Stimulated activated effector memory CD8-positive, alpha-beta T cell treated with anti-CD3 and anti-CD28 coated beads, Interleukin-12 subunit alpha, Interleukin-12 subunit beta, amount 100 ng/mL, for 72 hours (primary cell): ENCODE data around the gene SDSL.

Experiments used
- ATAC-seq: fragments of 150-1000 bp; cut with Tn5 transposase; 2 replicates; pipeline ENCODE4 v1.10.0; 2021
- DNase-seq, 2 donors: peaks; one replicate each; pipeline ENCODE4 v3.0.0; 2021 to 2022; ENCODE audit warnings: low spot score in 2 of 2
- H3K27ac Mint-ChIP-seq: one replicate; pipeline ENCODE4 v1.8.0; 2022; ENCODE audit warnings: mild to moderate bottlenecking, mixed read lengths
- H3K36me3 Mint-ChIP-seq: one replicate; pipeline ENCODE4 v1.8.0; 2022; ENCODE audit warnings: mild to moderate bottlenecking, mixed read lengths
- H3K4me1 Mint-ChIP-seq: one replicate; pipeline ENCODE4 v1.8.0; 2022; ENCODE audit warnings: mixed read lengths
- H3K4me3 Mint-ChIP-seq: one replicate; pipeline ENCODE4 v1.8.0; 2022; ENCODE audit warnings: mild to moderate bottlenecking, mixed read lengths
- H3K9me3 Mint-ChIP-seq: one replicate; pipeline ENCODE4 v1.8.0; 2022; ENCODE audit warnings: mixed read lengths

Gene SDSL

GRCh38 chr12:113391650-113392337 is 30.4 kb upstream of the SDSL start:
- no peak for DNase-seq
- Mint-ChIP-seq H3K27ac (no peak overlapping the region), H3K9me3 (no peaks in the 10 kb centered on the region)

GRCh38 chr12:113392520-113392919 is 29.7 kb upstream of the SDSL start:
- no peak overlapping the region for H3K4me3 Mint-ChIP-seq
- peaks cover 7% of the 10 kb centered on the region for H3K36me3 Mint-ChIP-seq
- ATAC-seq (no peak), DNase-seq (no peak)
- no peaks in the 10 kb centered on the region for H3K4me1 Mint-ChIP-seq
- H3K27ac Mint-ChIP-seq = no peak overlapping the region
- H3K9me3 Mint-ChIP-seq = no peaks in the 10 kb centered on the region

More at GRCh38 chr12:113391650-113392337, 30.4 kb upstream of the SDSL start:
- H3K4me1 Mint-ChIP-seq = no peaks in the 10 kb centered on the region
- H3K36me3 Mint-ChIP-seq = peaks cover 7% of the 10 kb centered on the region
- H3K4me3 Mint-ChIP-seq = no peak overlapping the region
- no peak for ATAC-seq

GRCh38 chr12:113392988-113393579 is 29.1 kb upstream of the SDSL start:
- Mint-ChIP-seq H3K9me3 (no peaks in the 10 kb centered on the region), H3K36me3 (peaks cover 5% of the 10 kb centered on the region), H3K4me3 (no peak overlapping the region), H3K27ac (no peak overlapping the region), H3K4me1 (no peaks in the 10 kb centered on the region)
- peak; percentile 14 for ATAC-seq
- no peak for DNase-seq

GRCh38 chr12:113393749-113394148 is 28.4 kb upstream of the SDSL start:
- Mint-ChIP-seq H3K36me3 (no peaks in the 10 kb centered on the region), H3K4me1 (no peaks in the 10 kb centered on the region), H3K9me3 (no peaks in the 10 kb centered on the region), H3K4me3 (no peak overlapping the region), H3K27ac (no peak overlapping the region)
- no peak for ATAC-seq
- no peak for DNase-seq

GRCh38 chr12:113395119-113395518 is 27.1 kb upstream of the SDSL start:
- ATAC-seq (no peak), DNase-seq (no peak)
- Mint-ChIP-seq H3K9me3 (no peaks in the 10 kb centered on the region), H3K4me1 (no peaks in the 10 kb centered on the region), H3K4me3 (no peak overlapping the region), H3K27ac (no peak overlapping the region), H3K36me3 (no peaks in the 10 kb centered on the region)

GRCh38 chr12:113396200-113396599 is 26.0 kb upstream of the SDSL start:
- DNase-seq (no peak), ATAC-seq (no peak)
- H3K36me3 Mint-ChIP-seq = no peaks in the 10 kb centered on the region
- no peaks in the 10 kb centered on the region for H3K9me3 Mint-ChIP-seq
- no peak overlapping the region for H3K4me3 Mint-ChIP-seq
- H3K27ac Mint-ChIP-seq = no peak overlapping the region
- no peaks in the 10 kb centered on the region for H3K4me1 Mint-ChIP-seq

GRCh38 chr12:113396828-113397496 is 25.2 kb upstream of the SDSL start:
- DNase-seq = no peak
- Mint-ChIP-seq H3K27ac (no peak overlapping the region), H3K9me3 (no peaks in the 10 kb centered on the region), H3K36me3 (no peaks in the 10 kb centered on the region), H3K4me1 (no peaks in the 10 kb centered on the region), H3K4me3 (no peak overlapping the region)
- no peak for ATAC-seq

- no peaks in the 10 kb centered on the region for H3K9me3 Mint-ChIP-seq
- no peak overlapping the region for H3K4me3 Mint-ChIP-seq
- no peaks in the 10 kb centered on the region for H3K4me1 Mint-ChIP-seq
- H3K27ac Mint-ChIP-seq = no peak overlapping the region
- H3K36me3 Mint-ChIP-seq = no peaks in the 10 kb centered on the region
- ATAC-seq (no peak), DNase-seq (no peak)
These were observed 24.5 kb upstream of the SDSL start for GRCh38 chr12:113397497-113398197.

GRCh38 chr12:113398346-113399290 is 23.6 kb upstream of the SDSL start:
- Mint-ChIP-seq H3K9me3 (no peaks in the 10 kb centered on the region), H3K4me3 (no peak overlapping the region), H3K36me3 (no peaks in the 10 kb centered on the region), H3K27ac (no peak overlapping the region), H3K4me1 (no peaks in the 10 kb centered on the region)
- DNase-seq (no peak), ATAC-seq (no peak)

- Mint-ChIP-seq H3K4me3 (no peak overlapping the region), H3K36me3 (no peaks in the 10 kb centered on the region), H3K27ac (no peak overlapping the region), H3K4me1 (no peaks in the 10 kb centered on the region), H3K9me3 (no peaks in the 10 kb centered on the region)
- DNase-seq = no peak
- no peak for ATAC-seq
These were observed 22.7 kb upstream of the SDSL start for GRCh38 chr12:113399490-113399889.

- no peak for DNase-seq
- H3K9me3 Mint-ChIP-seq = no peaks in the 10 kb centered on the region
- H3K4me3 Mint-ChIP-seq = no peak overlapping the region
- ATAC-seq = no peak
- no peaks in the 10 kb centered on the region for H3K4me1 Mint-ChIP-seq
- H3K36me3 Mint-ChIP-seq = no peaks in the 10 kb centered on the region
- no peak overlapping the region for H3K27ac Mint-ChIP-seq
These were observed 21.8 kb upstream of the SDSL start for GRCh38 chr12:113400362-113400761.

GRCh38 chr12:113401066-113402000 is 20.8 kb upstream of the SDSL start:
- ATAC-seq (no peak), DNase-seq (no peak)
- no peaks in the 10 kb centered on the region for H3K9me3 Mint-ChIP-seq
- H3K27ac Mint-ChIP-seq = no peak overlapping the region
- no peak overlapping the region for H3K4me3 Mint-ChIP-seq
- no peaks in the 10 kb centered on the region for H3K4me1 Mint-ChIP-seq
- H3K36me3 Mint-ChIP-seq = no peaks in the 10 kb centered on the region

- Mint-ChIP-seq H3K4me3 (no peak overlapping the region), H3K36me3 (no peaks in the 10 kb centered on the region), H3K4me1 (no peaks in the 10 kb centered on the region), H3K27ac (no peak overlapping the region), H3K9me3 (no peaks in the 10 kb centered on the region)
- ATAC-seq = no peak
- DNase-seq = no peak
These were observed 19.5 kb upstream of the SDSL start for GRCh38 chr12:113402586-113403260.
